Psoas muscle (tissue), 8 donors: ENCODE data around the gene PGM5. TPM values are rescaled to one million over a fixed set of nuclear protein-coding genes. Genes with fewer than 3 reads are reported as not detected.
A peak's percentile ranks its signal among the peaks of the same experiment; 100 is the strongest.

Experiments used
- ATAC-seq, 4 donors: fragments of 200-7000 bp; cut with Tn5 transposase; one replicate each; pipeline ENCODE4 v1.9.1; 2020; ENCODE audit warnings: moderate library complexity in 3 of 4, mild to moderate bottlenecking in 2 of 4
- DNase-seq, 2 donors: peaks; one replicate each; pipeline ENCODE4 v3.0.0-alpha.2; 2020
- H3K27ac ChIP-seq: fragments of 200-600 bp; one replicate; pipeline ENCODE4 v1.8.0; 2022
- H3K27me3 ChIP-seq, 3 donors: fragments of 200-600 bp in 1 of 3; one replicate each; pipeline versions ENCODE4 v1.6.1 to v1.8.0; 2013 to 2022; ENCODE audit warnings: low read length in 2 of 3, mild to moderate bottlenecking in 2 of 3, moderate library complexity in 1 of 3; ENCODE audit not compliant: insufficient read depth in 3 of 3
- H3K36me3 ChIP-seq, 2 donors: fragments of 200-600 bp in 1 of 2; one replicate each; pipeline versions ENCODE4 v1.6.1 to v1.8.0; 2013 to 2022; ENCODE audit warnings: low read depth in 1 of 2, mild to moderate bottlenecking in 1 of 2, moderate library complexity in 1 of 2; ENCODE audit not compliant: insufficient read depth in 1 of 2
- H3K4me1 ChIP-seq: fragments of 200-600 bp; one replicate; pipeline ENCODE4 v1.8.0; 2022
- H3K4me3 ChIP-seq: fragments of 200-600 bp; one replicate; pipeline ENCODE4 v1.8.0; 2022; ENCODE audit warnings: mild to moderate bottlenecking
- H3K9me3 ChIP-seq: fragments of 200-600 bp; one replicate; pipeline ENCODE4 v1.8.0; 2022
- WGBS, 3 donors: extraction: QIAGEN DNeasy Blood & Tissue Kit; methylation state at CpG; one replicate each; pipeline versions ENCODE4 v1.1.6 to v1.1.7; 2013; 5-methylcytosine and 5-hydroxymethylcytosine counted together
- intact Hi-C, 2 donors: fragments of 100-400 bp; cut with DNase I; formaldehyde crosslinking; loops; one replicate each; pipeline versions ENCODE4 v1.11.0 to v1.14.2; 2022
- polyA plus RNA-seq, 3 donors: library from polyadenylated mRNA; stranded (reverse); fragments of 200-250 nt; gene quantifications; one replicate each; pipeline ENCODE4 v1.2.3, GENCODE V29; 2013
- total RNA-seq, 4 donors: library from RNA; stranded (reverse); fragmentation: NEBNext Ultra II Directional in 2 of 4; extraction: Animal tissue kit (Norgen Biotek cat#: 25700) in 2 of 4; gene quantifications; one replicate each; pipeline versions ENCODE4 v1.2.1 to v1.2.4, GENCODE V29; 2021 to 2023
- TF ChIP-seq, protein P1 (sequence below): fragments of 200-600 bp; IDR thresholded peaks from one replicate; pipeline ENCODE4 v1.8.0; 2022; ENCODE audit warnings: antibody characterized with exemption
- donor health status: healthy with polysubstance abuse.
- donor health status: DM: no; HTN: no; CAD: no; lungs with moderate emphysema.
- donor health status: Bipolar disorder and iron deficiency.
- donor health status: healthy.
- donor health status: DM: yes; HTN: yes; CAD: no.
- donor health status: DM: no; HTN: no; CAD: no.
- donor health status: DM: no; HTN: no; CAD: no.
- donor health status: DM: yes; HTN: yes; CAD: no.

Gene PGM5
- total and polyA plus RNA-seq, 7 donors, result 3.7 to 54.2 (median 15.0) TPM

DNA sequence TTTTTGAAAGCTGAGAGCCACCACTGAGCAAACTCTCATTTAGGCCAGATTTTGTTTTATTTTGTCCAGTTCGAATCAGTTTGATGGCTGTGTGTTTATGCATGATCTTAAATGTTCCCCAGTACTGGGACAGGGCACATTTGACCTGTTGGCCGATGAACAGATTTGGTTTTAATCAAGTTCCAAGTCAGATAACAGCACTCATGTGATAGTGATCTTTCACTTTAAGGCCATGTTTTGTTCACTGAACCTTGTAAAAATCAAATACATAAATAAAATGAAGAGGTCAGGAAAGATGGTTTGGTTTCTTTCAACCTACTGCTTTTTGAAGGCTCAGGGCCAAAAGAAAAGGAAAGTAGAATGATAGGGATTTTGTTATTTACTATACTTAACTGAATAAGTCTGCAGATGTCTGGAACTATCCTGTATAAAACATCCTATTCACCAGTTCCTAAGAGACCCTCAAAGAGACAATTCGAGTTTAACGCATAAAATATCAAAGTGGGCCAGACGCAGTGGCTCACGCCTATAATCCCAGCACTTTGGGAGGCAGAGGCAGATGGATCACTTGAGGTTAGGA, 77.2 kb downstream of the PGM5 start:
- intact Hi-C loops, result no loop called here
- ATAC-seq, result no peak
- H3K36me3 ChIP-seq, result no peaks in the 10 kb centered on the region
- WGBS, 3 donors, result 72 to 81% (median 76%) methylated on average over 6 of the region's 6 CpGs
- DNase-seq, result no peak
- no peak overlapping the region for H3K4me3 ChIP-seq
- no peaks in the 10 kb centered on the region for H3K27me3 ChIP-seq
- TF ChIP-seq, protein P1, sequence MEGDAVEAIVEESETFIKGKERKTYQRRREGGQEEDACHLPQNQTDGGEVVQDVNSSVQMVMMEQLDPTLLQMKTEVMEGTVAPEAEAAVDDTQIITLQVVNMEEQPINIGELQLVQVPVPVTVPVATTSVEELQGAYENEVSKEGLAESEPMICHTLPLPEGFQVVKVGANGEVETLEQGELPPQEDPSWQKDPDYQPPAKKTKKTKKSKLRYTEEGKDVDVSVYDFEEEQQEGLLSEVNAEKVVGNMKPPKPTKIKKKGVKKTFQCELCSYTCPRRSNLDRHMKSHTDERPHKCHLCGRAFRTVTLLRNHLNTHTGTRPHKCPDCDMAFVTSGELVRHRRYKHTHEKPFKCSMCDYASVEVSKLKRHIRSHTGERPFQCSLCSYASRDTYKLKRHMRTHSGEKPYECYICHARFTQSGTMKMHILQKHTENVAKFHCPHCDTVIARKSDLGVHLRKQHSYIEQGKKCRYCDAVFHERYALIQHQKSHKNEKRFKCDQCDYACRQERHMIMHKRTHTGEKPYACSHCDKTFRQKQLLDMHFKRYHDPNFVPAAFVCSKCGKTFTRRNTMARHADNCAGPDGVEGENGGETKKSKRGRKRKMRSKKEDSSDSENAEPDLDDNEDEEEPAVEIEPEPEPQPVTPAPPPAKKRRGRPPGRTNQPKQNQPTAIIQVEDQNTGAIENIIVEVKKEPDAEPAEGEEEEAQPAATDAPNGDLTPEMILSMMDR, result no peak
- H3K4me1 ChIP-seq, result no peaks in the 10 kb centered on the region
- H3K27ac ChIP-seq, result no peak overlapping the region
- H3K9me3 ChIP-seq, result no peaks in the 10 kb centered on the region

DNA sequence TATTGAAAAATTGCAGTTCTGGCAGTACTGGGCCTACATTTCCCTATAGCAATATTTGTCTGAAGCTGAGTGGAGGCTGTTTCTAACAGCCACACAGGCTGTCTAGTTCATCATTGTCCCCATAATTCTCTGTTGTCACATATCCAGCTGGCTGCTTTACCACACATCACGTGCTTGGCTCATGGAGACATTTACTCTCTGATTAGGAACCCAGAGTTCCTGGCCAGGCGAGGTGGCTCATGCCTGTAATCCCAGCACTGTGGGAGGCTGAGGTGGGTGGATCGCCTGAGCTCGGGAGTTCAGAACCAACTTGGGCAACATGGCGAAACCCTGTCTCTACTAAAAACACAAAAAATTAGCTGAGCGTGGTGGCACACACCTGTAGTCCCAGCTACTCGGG, 81.4 kb downstream of the PGM5 start:
- no peaks in the 10 kb centered on the region for H3K36me3 ChIP-seq
- 55 to 68% (median 58%) methylated on average over 7 of the region's 7 CpGs for WGBS, 3 donors
- H3K4me1 ChIP-seq, result no peaks in the 10 kb centered on the region
- TF ChIP-seq, protein P1, result no peak
- DNase-seq (peak in 1 of 2 donors; percentile 15), ATAC-seq (peak in 1 of 4 donors; percentile 44)
- no peak overlapping the region for H3K4me3 ChIP-seq
- intact Hi-C loops, result loop anchor here in 1 of 2 donors (1.0 to 5.0 kb wide), 3 partner anchors 13 to 45 kb away; no protein-coding TSS in a partner anchor
- no peaks in the 10 kb centered on the region for H3K27me3 ChIP-seq
- no peak overlapping the region for H3K27ac ChIP-seq
- H3K9me3 ChIP-seq, result peaks cover 3% of the 10 kb centered on the region

DNA sequence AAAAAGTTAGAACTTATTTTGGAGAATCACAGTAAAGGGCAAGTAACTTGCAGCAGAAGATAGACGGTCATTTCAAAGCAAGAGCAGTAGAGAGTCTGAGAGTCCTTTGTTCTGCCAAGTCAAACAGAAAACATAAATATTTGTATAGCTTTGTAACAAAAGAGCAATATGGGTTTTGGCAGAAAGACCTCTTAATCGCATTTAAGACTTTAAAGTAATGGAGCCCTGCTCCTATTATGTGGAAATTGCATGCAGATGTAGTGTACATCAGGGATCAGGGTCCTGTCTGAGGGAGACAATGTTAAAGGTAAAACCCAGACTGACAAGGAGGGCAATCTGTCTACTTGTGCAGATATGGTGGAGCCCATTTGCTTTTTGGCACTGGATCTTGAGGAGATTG, 87.2 kb downstream of the PGM5 start:
- no peaks in the 10 kb centered on the region for H3K36me3 ChIP-seq
- TF ChIP-seq, protein P1, result no peak
- no peaks in the 10 kb centered on the region for H3K4me1 ChIP-seq
- H3K4me3 ChIP-seq, result no peak overlapping the region
- H3K27me3 ChIP-seq, result no peaks in the 10 kb centered on the region
- intact Hi-C loops, result no loop called here
- ATAC-seq (no peak), DNase-seq (no peak)
- peaks cover 3% of the 10 kb centered on the region for H3K9me3 ChIP-seq
- 71 to 83% (median 80%) methylated on average over 2 of the region's 2 CpGs for WGBS, 3 donors
- no peak overlapping the region for H3K27ac ChIP-seq

DNA sequence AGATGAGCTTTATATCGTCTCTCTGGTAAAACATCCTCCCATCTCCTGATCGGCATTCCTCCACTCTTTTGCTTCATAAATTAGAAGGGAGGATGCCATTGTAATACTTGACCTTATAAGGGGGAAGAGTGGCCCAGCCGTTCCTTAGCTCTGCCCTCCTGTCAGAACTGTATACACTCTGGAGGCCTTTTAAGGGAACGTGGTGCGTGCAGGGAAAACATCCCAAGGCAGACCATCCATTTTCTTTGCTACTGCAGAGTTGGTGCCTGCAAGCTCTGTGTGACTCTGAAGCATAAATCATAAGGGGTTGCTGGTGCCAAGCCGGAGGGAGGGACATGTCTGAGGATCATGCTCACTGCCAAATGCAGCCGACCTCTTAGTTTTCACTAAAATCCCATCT, 90.4 kb downstream of the PGM5 start:
- ATAC-seq (no peak), DNase-seq (peak in 1 of 2 donors; percentile 22)
- H3K4me1 ChIP-seq, result no peaks in the 10 kb centered on the region
- H3K4me3 ChIP-seq, result no peak overlapping the region
- H3K27ac ChIP-seq, result no peak overlapping the region
- intact Hi-C loops, result loop anchor here in 1 of 2 donors (5.0 kb wide), 1 partner anchor 35 kb away; no protein-coding TSS in a partner anchor
- no peaks in the 10 kb centered on the region for H3K36me3 ChIP-seq
- TF ChIP-seq, protein P1, result no peak
- 40 to 44% (median 42%) methylated on average over 7 of the region's 7 CpGs for WGBS, 3 donors
- H3K27me3 ChIP-seq, result no peaks in the 10 kb centered on the region
- no peaks in the 10 kb centered on the region for H3K9me3 ChIP-seq

DNA sequence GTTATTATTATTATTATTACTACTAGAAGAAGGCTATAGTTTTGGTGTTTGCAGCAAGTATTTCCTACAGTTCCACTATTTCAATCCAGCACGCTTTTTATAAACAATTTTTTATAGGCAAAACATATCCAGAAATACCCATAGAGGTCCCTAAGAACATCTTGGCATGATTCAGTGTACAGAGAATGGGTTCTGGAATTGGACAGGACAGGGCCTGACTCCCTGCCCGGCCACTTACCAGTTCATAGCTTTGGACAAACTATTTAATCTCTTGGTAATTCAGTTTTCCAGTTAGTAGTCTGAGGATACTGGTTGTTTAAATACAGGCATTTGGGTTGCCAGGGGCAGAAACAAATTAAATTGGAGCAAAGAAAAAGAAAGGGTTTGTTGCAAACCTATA, 91.2 kb downstream of the PGM5 start:
- Histone ChIP-seq H3K27me3 (no peaks in the 10 kb centered on the region), H3K4me1 (no peaks in the 10 kb centered on the region), H3K27ac (no peak overlapping the region), H3K9me3 (no peaks in the 10 kb centered on the region), H3K4me3 (no peak overlapping the region), H3K36me3 (no peaks in the 10 kb centered on the region)
- 68 to 94% (median 74%) methylated on average over 2 of the region's 2 CpGs for WGBS, 3 donors
- no peak for ATAC-seq
- no peak for DNase-seq
- TF ChIP-seq, protein P1, result no peak
- intact Hi-C loops, result loop anchor here in 1 of 2 donors (5.0 kb wide), 1 partner anchor 35 kb away; no protein-coding TSS in a partner anchor
